GM08714 (cell line): Measurements from ENCODE around the gene TBCE.
"Not testable (repeated sequence)": the region's sequence is repeated elsewhere in the genome, so short reads cannot be mapped to it uniquely, and the experiment has no call there.

ENCODE experiments used
- H3K4me3 ChIP-seq: fragments of 200-500 bp; sonication (Bioruptor generic); 2 replicates; pipeline ENCODE4 v1.5.1; 2014; ENCODE audit warnings: mild to moderate bottlenecking, low read length, inconsistent platforms
- ZNF274 ChIP-seq: IDR thresholded peaks from 2 replicates; pipeline ENCODE4 v1.6.1; 2012; ENCODE audit warnings: mild to moderate bottlenecking, low read depth, low read length

Gene TBCE

GRCh38 chr1:235331401-235331800 lies 35.8 kb upstream of the TBCE start:
- H3K4me3 ChIP-seq, result no peak overlapping the region
- TF ChIP-seq ZNF274, result no peak

GRCh38 chr1:235336903-235337302 lies 30.3 kb upstream of the TBCE start:
- H3K4me3 ChIP-seq, result no peak overlapping the region
- no peak for TF ChIP-seq ZNF274

GRCh38 chr1:235339746-235340145 lies 27.5 kb upstream of the TBCE start:
- no peak for TF ChIP-seq ZNF274
- H3K4me3 ChIP-seq, result no peak overlapping the region

GRCh38 chr1:235341334-235341733 lies 25.9 kb upstream of the TBCE start:
- TF ChIP-seq ZNF274, result no peak
- H3K4me3 ChIP-seq, result no peak overlapping the region

GRCh38 chr1:235342039-235342438 lies 25.2 kb upstream of the TBCE start:
- no peak for TF ChIP-seq ZNF274
- H3K4me3 ChIP-seq, result no peak overlapping the region

GRCh38 chr1:235342471-235342870 lies 24.8 kb upstream of the TBCE start:
- H3K4me3 ChIP-seq, result no peak overlapping the region
- TF ChIP-seq ZNF274, result no peak

GRCh38 chr1:235343726-235344125 lies 23.5 kb upstream of the TBCE start:
- no peak for TF ChIP-seq ZNF274
- no peak overlapping the region for H3K4me3 ChIP-seq

- no peak overlapping the region for H3K4me3 ChIP-seq
- TF ChIP-seq ZNF274, result no peak
Measured at GRCh38 chr1:235351441-235351840, 15.8 kb upstream of the TBCE start.

GRCh38 chr1:235351898-235352297 lies 15.3 kb upstream of the TBCE start:
- TF ChIP-seq ZNF274, result no peak
- H3K4me3 ChIP-seq, result no peak overlapping the region

- no peak overlapping the region for H3K4me3 ChIP-seq
- no peak for TF ChIP-seq ZNF274
Measured at GRCh38 chr1:235357485-235358373, 9.5 kb upstream of the TBCE start.

- no peak for TF ChIP-seq ZNF274
Measured at GRCh38 chr1:235358899-235359298, 8.3 kb upstream of the TBCE start.

GRCh38 chr1:235364189-235364588 lies 3.0 kb upstream of the TBCE start:
- not testable (repeated sequence) for H3K4me3 ChIP-seq

More at GRCh38 chr1:235358899-235359298, 8.3 kb upstream of the TBCE start:
- no peak overlapping the region for H3K4me3 ChIP-seq

GRCh38 chr1:235366286-235366685 lies 941 bp upstream of the TBCE start:
- no peak for TF ChIP-seq ZNF274
- H3K4me3 ChIP-seq, result no peak overlapping the region

- TF ChIP-seq ZNF274, result no peak
- H3K4me3 ChIP-seq, result 0 out of 2 replicates have a peak overlapping the region, but pooled peaks have one; percentile 85
Measured at GRCh38 chr1:235368428-235368827, 1.2 kb downstream of the TBCE start.

- TF ChIP-seq ZNF274, result no peak
- no peak overlapping the region for H3K4me3 ChIP-seq
Measured at GRCh38 chr1:235369802-235370201, 2.6 kb downstream of the TBCE start.
